Thoracic aorta (tissue), 2 donors: Measurements from ENCODE around the gene SEMA4C. TPM values are rescaled to one million over a fixed set of nuclear protein-coding genes. Genes with fewer than 3 reads are reported as not detected.
A peak's percentile ranks its signal among the peaks of the same experiment; 100 is the strongest.

ENCODE experiments used
- ATAC-seq: fragments of 150-250 bp; one replicate; pipeline ENCODE4 v1.8.0; 2017; ENCODE audit warnings: low read depth; ENCODE audit not compliant: insufficient number of reproducible peaks, low FRiP score
- DNase-seq: peaks from one replicate; pipeline ENCODE4 v3.0.0-alpha.2; 2020; ENCODE audit warnings: low spot score
- H3K27ac ChIP-seq, 2 donors: fragments of 200-600 bp; sonication (generic); 1 replicate in 1 of 2; 2 replicates in 1 of 2; pipeline ENCODE4 v1.5.1; 2016; ENCODE audit warnings: mild to moderate bottlenecking in 2 of 2, moderate library complexity in 2 of 2
- H3K27me3 ChIP-seq: fragments of 200-600 bp; sonication (generic); replicated peaks from 2 replicates; pipeline ENCODE4 v1.6.0; 2016; ENCODE audit warnings: mild to moderate bottlenecking; ENCODE audit not compliant: insufficient read depth
- H3K36me3 ChIP-seq: fragments of 200-600 bp; sonication (generic); one replicate; pipeline ENCODE4 v1.5.1; 2016
- H3K4me1 ChIP-seq, 2 donors: fragments of 200-600 bp; sonication (generic); 1 replicate in 1 of 2; 2 replicates in 1 of 2; pipeline versions ENCODE4 v1.5.1 to v1.6.0; 2016; ENCODE audit warnings: low read depth in 2 of 2, mild to moderate bottlenecking in 1 of 2; ENCODE audit not compliant: control insufficient read depth in 1 of 2
- H3K4me3 ChIP-seq: fragments of 200-600 bp; sonication (generic); 2 replicates; pipeline ENCODE4 v1.5.1; 2016; ENCODE audit warnings: mild to moderate bottlenecking
- H3K9me3 ChIP-seq: fragments of 200-600 bp; sonication (generic); 2 replicates; pipeline ENCODE4 v1.5.1; 2016
- CTCF ChIP-seq: fragments of 200-600 bp; sonication (generic); IDR thresholded peaks from one replicate; pipeline ENCODE4 v1.5.1; 2019; ENCODE audit warnings: antibody characterized with exemption
- total RNA-seq, 2 donors: library from RNA; depleted of rRNA; stranded (reverse); fragments of >200 nt; gene quantifications; one replicate each; pipeline versions ENCODE4 v1.1.0 to v1.2.3, GENCODE V29; 2016

Gene SEMA4C
- total RNA-seq, 2 donors from 2014 or later: 44.1 to 66.3 TPM

DNA sequence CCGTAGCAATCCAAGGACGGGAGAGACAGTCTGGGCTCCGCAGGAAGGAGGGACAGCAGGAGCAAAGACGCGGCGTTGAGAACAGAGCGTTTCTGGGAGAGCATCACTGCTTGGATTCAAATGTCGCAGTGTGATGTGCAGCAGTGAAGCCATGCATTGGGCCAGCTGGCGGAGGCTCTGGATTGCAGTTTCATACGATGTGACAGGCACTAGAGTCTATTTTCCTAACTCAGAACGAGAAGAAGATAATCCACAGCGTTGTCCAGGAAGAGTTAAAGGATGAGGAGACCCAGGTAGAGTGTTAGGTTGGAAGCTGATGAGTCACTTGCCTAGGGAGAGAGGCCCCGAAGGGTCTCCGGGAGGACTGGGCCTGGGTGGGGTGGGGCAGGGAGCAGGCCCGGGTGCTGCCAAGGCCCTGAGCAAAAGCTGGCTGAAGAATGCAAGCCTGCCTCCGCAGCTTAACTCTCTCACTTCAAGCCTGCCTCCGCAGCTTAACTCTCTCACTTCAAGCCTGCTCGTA lies 17.7 kb upstream of the SEMA4C start:
- H3K27me3 ChIP-seq: no peaks in the 10 kb centered on the region
- no peaks in the 10 kb centered on the region for H3K9me3 ChIP-seq
- no peak for TF ChIP-seq CTCF
- peak; percentile 51 for ATAC-seq
- peak overlapping the region; percentile 39 for H3K4me3 ChIP-seq
- no peak for DNase-seq
- no peaks in the 10 kb centered on the region for H3K36me3 ChIP-seq
- H3K27ac ChIP-seq: peak overlapping the region; percentile 83 to 84
- H3K4me1 ChIP-seq: peaks cover 33 to 57% of the 10 kb centered on the region in 2 donors

DNA sequence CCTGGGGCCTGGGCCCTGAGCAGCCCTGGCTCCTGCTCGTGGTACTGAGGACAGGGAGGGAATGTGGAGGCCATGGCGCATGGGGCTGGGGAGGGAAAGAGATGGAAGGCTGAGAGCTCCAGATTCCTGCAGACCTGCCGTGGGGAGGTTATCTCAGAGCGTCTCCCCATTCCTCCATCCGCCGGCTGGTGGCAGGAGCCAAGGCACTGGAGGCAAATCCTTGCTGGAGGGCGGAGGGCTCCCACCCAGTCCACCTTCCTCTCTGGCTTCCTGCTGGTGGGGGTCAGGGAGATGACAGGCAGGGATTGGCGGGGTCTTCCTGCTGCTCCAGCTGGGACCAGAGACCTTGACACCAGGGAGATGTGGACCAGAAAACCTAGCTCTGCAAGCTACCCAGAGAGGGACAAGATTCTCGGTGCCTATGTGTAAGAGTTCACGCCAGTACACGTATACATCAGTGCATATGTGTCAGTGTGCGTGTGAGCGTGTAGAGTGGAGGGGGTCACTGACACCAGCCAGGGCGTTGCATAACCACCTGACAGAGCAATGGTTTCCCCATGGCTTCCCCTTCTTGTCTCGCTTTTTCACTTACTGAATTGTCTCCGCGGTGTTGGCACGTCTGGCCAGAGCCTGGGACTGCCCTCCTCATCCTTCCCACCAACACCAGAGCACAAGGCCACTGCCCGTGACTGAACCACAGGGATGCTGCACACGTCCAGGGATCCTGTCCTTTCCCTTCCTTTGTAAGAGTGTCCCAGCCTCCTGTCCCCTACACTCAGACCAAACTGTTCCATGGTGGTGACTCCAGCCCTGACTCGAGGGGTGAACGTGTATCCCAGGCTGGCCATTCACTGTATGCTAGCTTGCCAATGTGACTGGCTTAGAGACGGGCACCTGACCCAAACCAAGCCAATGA lies 15.8 kb upstream of the SEMA4C start:
- ATAC-seq: no peak

GRCh38 chr2:96884299-96885094 lies 14.6 kb upstream of the SEMA4C start:
- no peaks in the 10 kb centered on the region for H3K9me3 ChIP-seq
- ATAC-seq (no peak), DNase-seq (no peak)
- no peak for TF ChIP-seq CTCF
- no peak overlapping the region for H3K4me3 ChIP-seq
- H3K36me3 ChIP-seq: no peaks in the 10 kb centered on the region
- H3K4me1 ChIP-seq: peaks cover 15 to 28% of the 10 kb centered on the region in 2 donors
- H3K27me3 ChIP-seq: no peaks in the 10 kb centered on the region
- H3K27ac ChIP-seq: no peak overlapping the region

More for the DNA sequence above, 15.8 kb upstream of the SEMA4C start:
- no peaks in the 10 kb centered on the region for H3K9me3 ChIP-seq
- H3K27ac ChIP-seq: no peak overlapping the region
- no peaks in the 10 kb centered on the region for H3K36me3 ChIP-seq
- TF ChIP-seq CTCF: no peak
- peaks cover 17 to 38% of the 10 kb centered on the region in 2 donors for H3K4me1 ChIP-seq
- no peaks in the 10 kb centered on the region for H3K27me3 ChIP-seq
- no peak overlapping the region for H3K4me3 ChIP-seq
- no peak for DNase-seq

- TF ChIP-seq CTCF: no peak
- H3K36me3 ChIP-seq: no peaks in the 10 kb centered on the region
- no peaks in the 10 kb centered on the region for H3K9me3 ChIP-seq
- H3K27ac ChIP-seq: no peak overlapping the region
- H3K27me3 ChIP-seq: no peaks in the 10 kb centered on the region
- DNase-seq: no peak
- ATAC-seq: no peak
- no peak overlapping the region for H3K4me3 ChIP-seq
- H3K4me1 ChIP-seq: peaks cover 12 to 18% of the 10 kb centered on the region in 2 donors
These were observed 13.4 kb upstream of the SEMA4C start for GRCh38 chr2:96883306-96883705.

DNA sequence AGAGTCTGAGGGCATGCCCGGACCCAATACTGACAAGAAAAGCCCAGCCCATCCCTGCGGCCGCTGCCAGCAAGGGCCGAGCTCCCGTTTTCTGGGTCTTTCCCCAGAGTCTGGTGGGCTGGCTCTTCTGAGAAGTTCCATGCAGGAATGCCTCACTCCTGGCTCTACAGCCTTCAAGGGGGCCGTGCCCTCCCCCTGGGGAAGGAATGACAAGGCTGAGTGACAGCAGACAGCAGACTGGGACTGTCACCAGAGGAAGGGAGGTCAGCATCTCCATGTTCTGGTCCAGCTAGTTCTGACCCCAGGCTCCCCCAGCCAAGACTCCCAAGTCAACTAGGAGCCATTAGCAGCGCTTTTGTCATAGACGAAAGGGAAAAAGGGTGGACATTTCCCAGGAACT lies 13.0 kb upstream of the SEMA4C start:
- DNase-seq: no peak

More for the DNA sequence above, 13.0 kb upstream of the SEMA4C start:
- H3K4me1 ChIP-seq: peaks cover 8 to 14% of the 10 kb centered on the region in 2 donors
- no peak overlapping the region for H3K27ac ChIP-seq
- no peak overlapping the region for H3K4me3 ChIP-seq
- no peaks in the 10 kb centered on the region for H3K36me3 ChIP-seq
- ATAC-seq: no peak
- H3K27me3 ChIP-seq: no peaks in the 10 kb centered on the region
- H3K9me3 ChIP-seq: no peaks in the 10 kb centered on the region
- no peak for TF ChIP-seq CTCF
